RPMI7951 (cell line): ENCODE results near the gene ZDHHC7. TPM values are rescaled to one million over a fixed set of nuclear protein-coding genes. Genes with fewer than 3 reads are reported as not detected.
"Not testable (repeated sequence)": the region's sequence is repeated elsewhere in the genome, so short reads cannot be mapped to it uniquely, and the experiment has no call there.

ENCODE experiments used
- DNase-seq: peaks from one replicate; pipeline ENCODE4 v3.0.0-alpha.2; 2012; ENCODE audit warnings: low read depth
- total RNA-seq: library from RNA; depleted of rRNA; stranded (reverse); fragments of >200 nt; shearing (Covaris generic); gene quantifications from 2 replicates; pipeline ENCODE4 v1.2.3, GENCODE V29; 2014; rRNA removed

ZDHHC7 gene
- total RNA-seq = 41.7 and 46.4 TPM in 2 replicates

DNA sequence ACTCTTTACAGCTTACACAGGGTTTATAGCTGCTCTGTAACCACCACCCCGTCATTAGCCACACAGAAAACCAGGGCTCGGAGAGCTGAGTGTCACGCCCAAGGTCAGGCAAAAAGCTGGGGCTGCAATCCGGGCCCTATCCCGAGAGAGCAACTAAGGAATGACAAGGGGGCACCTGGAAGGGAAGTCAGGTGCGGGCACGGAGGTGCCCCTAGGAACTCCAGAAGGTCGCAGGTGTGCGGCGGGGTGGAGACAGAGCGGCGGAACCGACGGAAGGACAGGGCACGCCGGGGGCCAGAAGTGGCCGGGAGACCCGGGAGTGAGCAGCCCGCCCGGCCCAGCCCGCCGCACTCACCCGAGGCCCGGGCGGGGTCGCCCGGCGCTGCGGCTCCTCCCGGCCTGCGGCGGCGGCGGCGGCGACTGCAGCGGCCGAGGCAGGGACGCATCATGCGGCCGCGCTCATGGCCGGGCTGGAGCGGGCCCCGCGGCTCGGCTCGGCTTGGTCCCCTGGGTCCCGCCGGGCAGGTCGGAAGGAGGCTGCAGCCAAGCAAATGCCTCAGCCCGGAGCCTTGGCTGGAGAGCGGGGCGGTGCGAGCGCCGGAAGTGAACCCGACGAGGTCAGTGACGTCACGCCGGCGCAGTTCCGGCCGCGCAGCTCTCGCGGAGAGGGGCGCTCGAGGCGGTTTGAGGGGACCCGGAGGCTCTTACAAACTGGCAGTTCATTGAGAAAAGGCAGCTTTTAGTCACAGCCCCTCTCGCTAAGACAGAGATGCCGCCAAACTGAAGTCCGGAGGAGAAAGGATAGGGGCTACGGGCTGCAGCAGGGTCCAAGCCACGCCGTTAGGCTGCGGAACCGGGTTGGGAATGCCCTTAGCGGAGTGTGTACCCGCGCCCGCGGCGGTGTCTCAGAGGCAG, at the start of gene ZDHHC7:
Gene ZDHHC7 (minus strand): TSS at position 605 of the 915 bp plus-strand sequence. CDS start 20,917 bp downstream, outside the sequence.
- DNase-seq = peak; percentile 84

DNA sequence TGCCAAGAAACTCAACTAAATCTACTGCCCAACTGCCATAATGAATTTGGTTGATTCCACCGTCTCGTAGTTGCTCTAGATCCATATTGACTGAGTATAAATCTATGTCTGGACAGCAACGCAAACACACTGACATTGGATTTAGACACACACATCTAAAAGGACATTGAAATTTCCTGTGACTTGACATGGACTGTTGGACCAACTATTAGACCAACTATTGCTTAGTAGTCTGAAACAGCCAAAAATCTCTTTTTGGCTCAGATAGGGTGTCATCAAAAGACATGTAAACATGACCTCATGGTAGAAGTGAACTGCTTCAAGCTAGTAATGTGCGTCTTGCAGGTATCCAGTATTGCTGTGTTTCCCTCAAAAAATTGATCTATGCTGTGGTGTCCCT, 47.6 kb upstream of the ZDHHC7 start:
- no peak for DNase-seq

- DNase-seq = no peak
Measured at GRCh38 chr16:85057948-85058347, 46.6 kb upstream of the ZDHHC7 start.

GRCh38 chr16:85057212-85057889, 46.0 kb upstream of the ZDHHC7 start:
- no peak for DNase-seq

DNA sequence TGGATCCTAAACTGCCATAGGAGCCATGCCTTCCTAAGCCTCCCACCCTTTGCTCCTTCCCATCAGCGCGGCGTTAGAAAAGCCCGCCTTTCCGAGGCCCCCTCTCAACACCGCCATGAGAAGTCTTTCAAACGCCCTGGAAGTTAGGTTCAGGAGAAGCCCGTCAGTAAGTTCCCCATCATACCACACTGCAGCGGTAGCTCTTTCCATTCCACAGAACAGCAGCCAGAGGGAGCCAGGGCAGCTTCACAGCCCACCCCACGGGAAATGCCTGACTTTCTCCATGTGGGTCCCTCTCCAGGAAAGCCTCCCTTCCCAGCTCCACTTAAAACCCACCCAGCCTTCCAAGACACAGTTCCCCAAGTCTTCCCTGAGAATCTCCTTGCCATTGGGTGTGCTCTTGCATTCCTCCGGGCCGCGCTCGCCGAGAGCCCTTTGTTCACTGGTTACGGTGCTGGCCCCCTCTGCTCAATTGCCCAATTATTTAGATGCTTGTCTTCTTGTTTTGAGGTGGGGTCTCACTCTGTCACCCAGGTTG, 44.9 kb upstream of the ZDHHC7 start:
- DNase-seq = no peak

DNA sequence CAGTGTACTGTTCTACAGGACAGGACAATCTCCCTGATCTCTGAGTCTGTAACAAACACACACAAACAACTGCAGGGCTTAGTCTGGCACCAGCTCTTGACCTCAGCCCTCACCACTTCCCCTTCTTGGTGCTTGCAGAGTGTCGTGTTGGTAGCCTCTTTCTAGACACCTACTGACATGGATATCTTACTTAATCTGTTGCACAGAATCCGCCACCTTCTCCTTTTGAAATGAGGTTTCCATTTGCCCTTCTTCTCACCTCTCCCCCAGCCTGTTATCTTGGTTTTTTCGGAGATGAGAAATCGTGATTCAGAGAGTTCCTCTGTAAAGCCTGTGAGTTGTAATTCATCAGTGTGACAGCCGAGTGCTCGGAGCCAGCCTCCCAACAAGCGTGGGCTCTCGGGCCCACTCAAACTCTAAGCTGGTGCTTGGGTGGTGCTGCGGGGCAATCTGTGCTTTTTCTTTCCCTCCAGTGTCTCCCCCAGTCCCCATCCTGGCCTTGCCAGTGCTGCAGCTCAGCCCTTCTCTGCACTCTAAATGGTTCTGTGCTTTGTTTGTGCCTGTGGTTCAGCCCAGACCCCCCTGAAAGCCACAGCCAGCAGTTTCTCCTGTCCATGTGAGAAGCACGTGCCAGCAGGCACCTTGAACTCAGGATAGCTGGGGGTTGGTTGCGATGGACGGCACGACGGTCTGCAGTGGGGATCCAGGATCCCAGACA, 44.3 kb upstream of the ZDHHC7 start:
- DNase-seq = peak; percentile 75

- no peak for DNase-seq
Measured at GRCh38 chr16:85054948-85055492, 43.7 kb upstream of the ZDHHC7 start.

DNA sequence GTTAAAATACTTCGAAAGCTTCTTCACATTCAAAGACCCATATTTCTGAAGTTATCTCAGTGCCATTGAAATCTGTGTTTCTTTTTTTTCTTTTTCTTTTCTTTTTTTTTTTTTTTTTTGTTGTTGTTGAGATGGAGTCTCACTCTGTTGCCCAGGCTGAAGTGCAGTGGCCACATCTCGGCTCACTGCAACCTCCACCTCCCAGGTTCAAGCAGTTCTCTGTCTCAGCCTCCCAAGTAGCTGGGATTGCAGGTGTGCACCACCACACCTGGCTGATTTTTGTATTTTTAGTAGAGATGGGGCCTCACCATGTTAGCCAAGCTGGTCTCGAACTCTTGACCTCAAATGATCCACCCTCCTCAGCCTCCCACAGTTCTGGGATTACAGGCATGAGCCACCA, 43.0 kb upstream of the ZDHHC7 start:
- DNase-seq = not testable (repeated sequence)

DNA sequence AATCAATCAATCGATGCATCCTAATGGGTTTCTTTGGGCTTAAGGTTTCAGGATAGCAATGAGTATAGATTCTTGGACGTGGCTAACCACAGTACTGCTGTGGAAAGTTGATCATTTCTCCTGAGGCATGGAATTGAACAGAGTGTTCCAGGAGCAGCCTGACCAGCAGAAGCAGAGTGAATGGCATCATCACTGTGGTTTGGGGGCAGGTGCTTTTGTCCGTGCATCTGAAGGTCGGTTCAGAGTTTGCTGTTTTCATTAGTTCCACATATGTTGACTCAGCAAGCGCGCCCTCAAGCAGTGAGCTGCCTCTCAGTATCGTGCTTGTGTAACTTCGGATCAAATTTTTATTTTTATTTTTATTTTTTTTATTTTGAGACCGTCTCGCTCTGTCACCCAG, 41.2 kb upstream of the ZDHHC7 start:
- peak; percentile 67 for DNase-seq

DNA sequence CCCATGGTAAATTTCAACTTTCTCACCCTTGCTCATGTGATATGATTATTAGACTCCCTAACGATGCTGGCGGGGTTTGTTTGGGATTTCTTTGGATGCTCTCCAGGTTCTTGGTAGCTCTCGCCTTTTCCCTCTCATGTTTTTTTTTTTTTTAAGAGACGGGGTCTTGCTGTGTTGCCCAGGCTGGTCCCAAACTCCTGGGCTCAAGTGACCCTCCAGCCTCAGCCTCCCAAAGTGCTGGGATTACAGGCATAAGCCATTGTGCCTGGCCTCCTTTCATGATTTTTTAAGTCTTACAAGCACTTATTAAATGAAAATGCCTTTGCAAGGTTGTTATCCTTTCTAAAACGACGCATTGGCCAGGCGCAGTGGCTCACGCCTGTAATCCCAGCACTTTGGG, 40.3 kb upstream of the ZDHHC7 start:
- no peak for DNase-seq

GRCh38 chr16:85051067-85051581, 39.8 kb upstream of the ZDHHC7 start:
- no peak for DNase-seq

- DNase-seq = no peak
Measured at GRCh38 chr16:85049706-85050305, 38.5 kb upstream of the ZDHHC7 start.

DNA sequence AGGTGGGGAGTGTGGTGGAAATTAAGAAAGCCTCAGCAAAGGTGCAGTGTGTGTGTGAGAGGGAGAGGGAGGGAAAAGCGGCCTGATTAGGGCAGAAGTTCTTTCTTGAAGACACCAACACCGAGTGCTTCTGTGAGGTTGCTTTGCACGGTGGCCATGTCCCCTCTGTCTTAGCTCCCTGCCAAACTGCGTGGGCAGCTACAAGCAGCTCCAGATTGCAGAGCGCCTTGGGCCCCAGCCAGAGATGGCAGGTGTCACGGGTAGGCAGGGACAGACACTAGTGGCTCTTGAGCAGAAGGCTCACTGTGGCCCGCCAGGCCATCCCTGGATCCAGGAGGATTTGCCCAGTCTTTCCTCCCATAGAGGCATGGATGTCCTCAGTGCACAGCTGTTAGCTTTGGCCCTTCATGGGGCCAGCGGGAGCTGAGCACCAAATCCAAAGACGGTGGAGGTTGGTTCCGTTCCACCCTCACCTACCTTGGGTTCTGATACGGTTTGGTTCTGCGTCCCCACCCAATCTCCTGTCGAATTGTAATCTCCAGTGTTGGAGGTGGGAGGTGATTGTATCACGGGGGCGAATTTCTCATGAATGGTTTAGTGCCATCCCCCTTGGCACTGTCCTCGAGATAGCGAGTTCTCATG, 37.7 kb upstream of the ZDHHC7 start:
- no peak for DNase-seq

DNA sequence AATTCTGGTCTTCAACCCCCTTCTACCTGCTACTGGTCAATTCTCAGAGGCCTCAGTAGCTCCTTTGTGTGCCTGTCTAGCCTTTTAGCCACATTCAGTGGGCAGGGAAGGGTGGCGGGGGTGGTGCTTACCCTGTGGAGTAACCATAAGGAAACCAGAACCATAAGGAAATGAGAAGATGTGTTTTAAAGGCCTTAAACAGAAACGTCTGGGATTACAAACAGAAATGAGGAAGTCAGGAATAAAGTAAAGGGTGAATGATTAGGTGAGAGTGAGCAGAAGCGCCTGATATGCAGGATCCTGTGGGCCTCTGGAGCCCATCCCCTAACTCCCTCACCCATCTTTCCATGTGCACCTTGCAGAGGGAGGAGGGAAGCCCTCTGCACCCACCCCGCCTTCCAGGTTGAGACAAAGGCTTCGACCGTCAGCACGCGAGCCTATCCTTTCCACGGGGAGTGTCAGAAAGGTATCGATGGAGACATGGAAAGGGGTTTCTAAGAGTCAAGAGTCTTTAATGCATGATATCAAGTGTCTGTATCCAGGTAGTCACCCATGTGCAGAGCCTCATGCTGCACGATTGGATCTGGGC, 36.6 kb upstream of the ZDHHC7 start:
- no peak for DNase-seq

DNA sequence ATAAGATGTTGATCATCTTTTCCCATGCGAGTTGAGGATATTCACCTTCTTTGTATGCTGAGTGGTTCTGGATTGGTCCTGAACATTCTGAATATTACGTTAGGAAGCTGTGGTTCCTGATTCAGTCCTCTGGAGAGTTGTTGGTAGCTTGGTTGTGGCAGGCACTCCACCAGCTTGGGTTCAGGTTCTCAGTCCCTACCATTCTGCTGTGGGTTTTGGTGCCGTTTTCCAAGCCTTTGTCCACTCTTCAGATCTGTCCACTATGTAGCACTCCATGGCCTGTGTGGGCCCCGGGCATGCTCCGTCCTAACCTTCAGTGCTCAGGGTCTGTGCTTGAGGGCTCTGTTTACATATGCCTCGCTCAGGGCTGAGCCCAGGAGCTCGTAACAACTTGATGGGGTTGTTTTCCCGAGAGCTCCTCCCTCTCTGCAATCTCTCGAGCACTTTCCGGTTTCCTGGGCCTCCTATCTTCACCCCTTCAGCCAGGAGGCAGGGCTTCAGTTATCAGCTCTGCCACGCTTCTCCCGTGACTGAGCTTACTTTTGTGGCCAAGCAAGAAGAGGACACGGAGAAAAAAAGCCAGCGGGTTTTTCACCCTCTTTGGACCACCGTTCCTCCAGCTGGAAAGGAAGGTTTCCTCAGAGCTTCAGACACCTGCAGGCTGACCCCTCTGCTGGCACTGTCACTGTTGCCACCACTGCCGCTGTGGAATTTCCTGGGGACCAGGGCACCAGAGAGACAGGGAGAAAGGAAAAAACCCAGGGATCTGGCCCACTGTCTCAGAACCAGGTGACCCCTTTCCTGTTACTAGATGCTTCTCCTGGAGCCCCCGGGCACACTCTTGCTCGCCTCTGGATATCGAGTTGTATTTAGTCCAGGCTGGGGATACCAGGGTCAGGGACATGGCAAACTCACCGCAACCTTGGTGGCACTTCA, 35.9 kb upstream of the ZDHHC7 start:
- DNase-seq = no peak

- DNase-seq = no peak
Measured at GRCh38 chr16:85046472-85046916, 35.2 kb upstream of the ZDHHC7 start.

DNA sequence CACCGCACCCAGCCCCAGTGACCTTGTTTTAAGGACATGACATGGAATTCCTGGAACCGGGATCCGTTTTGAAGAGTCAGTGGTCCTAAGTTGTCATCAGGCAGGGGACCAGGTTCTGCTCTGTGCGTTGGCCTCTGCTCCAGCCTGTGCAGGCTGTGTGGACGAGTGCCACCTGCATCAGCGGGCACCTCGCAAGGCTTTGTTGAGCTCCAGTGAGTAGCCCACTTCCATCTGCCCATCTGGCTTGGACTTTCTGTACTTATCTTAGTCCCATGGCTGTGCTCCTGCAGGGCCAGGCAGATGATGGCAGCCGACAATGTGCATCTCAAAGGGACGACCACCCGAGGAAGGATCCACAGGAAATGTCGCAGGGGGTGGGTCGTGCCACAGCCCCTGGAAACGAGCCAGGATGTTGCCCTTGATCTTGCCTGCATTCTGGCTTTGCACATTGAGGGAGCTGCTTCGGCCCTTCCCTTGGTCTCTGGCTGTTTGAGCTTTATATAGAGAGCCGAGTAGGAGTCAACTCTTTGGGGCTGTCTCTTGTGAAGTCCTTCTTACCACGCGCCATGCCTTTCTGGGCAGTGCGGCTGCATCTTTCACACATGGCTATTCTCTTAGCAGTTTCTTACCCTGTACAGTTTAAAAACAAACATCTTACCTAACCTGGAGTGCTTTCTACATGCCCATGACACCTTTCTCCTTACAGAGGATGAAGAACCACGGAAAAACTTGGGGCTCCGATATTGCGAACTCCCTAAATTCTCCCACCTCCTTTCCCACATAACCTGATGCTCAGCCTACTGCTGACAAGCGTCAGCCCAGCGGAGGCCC, 34.5 kb upstream of the ZDHHC7 start:
- no peak for DNase-seq

GRCh38 chr16:85045077-85045476, 33.7 kb upstream of the ZDHHC7 start:
- no peak for DNase-seq
